GM11168 (cell line): ENCODE measurements around the gene TGFB2.

Experiments used
- in situ Hi-C: fragments of 300-500 bp; cut with MboI; formaldehyde crosslinking; loops from one replicate; pipeline ENCODE4 v1.12.0; 2022; ENCODE audit warnings: low sequenced_read_pairs; ENCODE audit not compliant: unreplicated experiment

TGFB2 gene

DNA sequence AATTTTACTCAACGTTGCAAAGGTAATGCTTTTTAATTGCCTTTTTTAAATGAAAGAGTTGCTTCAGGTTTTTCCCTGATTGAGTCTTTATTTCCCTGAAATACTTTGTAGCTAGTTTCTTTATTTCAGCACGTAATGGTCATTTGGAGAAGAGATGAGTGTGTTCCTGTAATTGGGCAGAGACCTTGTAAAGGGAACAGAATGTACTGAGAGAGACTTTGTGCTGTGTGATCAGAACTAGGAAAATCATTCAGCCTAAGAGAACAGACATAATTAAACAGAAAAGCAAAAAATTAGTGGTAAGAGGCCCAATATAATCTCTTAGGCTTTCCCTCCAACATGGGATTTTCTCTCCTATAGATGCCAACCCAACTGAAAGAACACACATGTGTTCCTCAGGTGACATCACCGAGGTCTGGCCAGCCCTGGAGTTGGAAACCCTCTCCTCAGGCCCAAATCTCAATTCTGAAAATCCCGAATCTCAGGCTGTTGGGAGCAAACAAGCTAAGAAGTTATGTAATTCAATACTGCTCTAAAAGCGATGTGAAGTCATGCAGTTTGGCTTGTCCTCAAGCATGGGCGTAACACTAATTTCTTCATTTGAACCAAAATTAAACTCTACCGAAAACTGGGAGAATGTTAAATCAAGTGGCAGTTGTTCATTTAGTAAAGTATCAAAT lies 102.0 kb downstream of the TGFB2 start:
- in situ Hi-C loops: no loop called here

DNA sequence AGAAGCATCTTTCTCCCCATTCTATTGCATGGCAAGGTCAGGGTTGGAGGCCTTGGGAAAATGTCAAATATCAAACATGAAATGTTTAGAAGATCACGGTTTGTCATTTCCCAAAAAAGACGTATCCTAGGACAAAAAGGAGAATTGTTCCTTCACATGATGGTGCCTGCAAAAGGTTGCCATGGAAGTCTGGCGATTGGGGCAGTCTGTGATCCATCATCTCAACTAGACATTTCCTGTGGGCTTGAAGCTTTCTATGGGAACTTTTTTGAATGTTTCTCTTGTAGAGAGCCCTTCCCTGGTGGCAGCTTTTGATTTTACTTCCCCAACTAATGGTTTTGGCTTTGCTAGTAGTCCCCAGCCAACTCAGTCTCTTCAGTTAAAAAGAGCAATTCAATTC lies 106.3 kb downstream of the TGFB2 start:
- in situ Hi-C loops: no loop called here

DNA sequence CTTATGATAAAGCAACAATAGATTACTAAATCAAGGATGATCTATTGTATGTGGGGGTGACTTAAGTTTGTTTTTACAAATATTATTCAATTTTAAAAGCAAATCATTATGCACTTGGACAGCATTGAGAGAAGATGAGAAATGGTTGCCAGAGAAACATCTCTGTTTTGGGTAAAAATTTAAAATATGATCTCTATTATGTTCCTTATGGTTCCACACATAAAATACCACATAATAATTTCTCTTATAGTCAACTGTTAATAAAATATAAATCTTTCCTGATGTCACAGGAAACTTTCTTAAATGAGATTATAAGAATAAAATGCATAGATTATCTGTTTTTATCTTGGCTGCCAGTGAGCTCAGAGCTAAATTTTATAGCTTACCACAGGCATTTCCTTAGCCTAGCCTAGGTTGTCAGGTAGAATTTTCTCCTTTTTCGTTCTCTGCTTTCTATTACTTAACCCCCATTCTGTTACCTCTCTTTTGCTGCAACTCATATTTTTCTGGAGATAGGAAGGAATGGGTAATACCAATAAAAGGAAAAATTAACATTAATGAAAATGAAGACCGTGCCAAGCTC lies 109.7 kb downstream of the TGFB2 start:
- in situ Hi-C loops: no loop called here

DNA sequence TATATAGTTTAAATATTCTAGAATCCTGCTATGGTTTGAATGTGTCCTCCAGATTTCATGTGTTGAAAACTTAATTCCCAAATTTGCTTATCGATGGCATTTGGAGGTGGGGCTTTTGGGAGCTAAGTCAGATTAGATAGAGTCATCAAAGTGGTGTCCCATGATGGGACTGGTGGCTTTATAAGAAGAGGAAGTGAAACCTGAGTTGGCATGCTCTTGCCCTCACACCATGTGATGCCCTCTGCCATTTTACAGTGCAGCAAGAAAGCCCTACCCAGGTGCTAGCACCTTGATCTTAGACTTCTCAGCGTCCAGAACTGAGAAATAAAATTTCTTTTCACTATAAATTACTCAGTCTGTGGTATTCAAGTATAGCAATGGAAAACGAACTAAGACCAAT lies 111.3 kb downstream of the TGFB2 start:
- in situ Hi-C loops: no loop called here

DNA sequence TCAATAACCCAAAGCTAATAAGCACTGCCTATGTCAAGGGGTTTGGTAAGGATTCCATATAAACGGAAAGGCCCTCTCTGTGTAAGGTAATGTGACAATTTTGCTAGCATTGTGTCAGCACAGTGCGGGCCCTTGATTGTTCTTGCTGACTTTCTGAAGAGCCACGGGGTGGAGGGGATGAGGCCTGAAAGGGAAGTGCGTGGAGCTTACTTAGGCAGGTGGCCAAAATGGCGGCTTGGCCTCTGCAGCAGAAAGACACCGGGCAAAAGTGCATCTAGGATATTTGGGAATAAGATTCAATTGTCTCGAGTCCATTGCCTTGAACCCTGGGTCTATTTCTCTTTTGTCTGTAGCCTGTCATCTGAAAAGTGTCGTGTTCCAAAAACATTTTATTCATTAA lies 114.3 kb downstream of the TGFB2 start:
- in situ Hi-C loops: no loop called here

DNA sequence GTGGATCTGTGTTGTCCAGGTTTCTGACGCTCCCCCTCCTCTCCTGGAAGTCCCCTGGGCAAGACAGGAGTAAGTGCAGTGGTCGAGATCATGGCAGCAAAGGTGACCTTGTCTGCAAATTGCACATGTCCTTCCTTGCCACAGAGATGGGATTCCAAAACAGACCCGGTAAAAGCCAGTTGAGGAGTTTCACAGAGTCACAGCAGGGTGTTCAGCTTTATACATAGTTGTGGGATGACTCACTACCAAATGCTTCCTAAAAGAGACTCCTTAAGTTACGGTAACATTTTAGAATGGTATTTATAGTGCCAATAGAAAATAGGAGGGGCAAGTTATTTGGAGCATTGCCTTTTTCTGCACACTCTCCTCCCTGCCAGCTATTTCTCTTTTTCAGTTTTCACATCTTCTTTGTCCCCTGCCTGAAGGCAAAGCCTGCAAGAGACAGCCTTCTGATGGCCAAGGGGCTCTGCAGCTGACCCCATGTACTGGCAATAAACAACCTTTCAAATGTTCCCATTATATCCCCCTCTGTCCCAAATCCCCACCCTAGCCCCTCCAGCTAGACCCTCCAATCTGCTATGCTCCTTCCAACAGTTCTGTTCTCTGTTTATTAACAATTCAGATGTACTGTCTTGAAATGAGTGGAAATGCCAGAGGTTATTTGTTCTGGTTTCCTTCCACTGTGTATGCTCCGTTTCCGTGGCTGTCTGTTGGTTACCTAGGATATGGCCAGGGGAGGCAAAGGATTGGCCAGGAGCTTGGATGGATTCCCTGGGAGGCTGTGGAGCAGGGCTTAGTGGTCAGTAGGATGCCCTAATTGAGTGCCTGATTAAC lies 115.0 kb downstream of the TGFB2 start:
- in situ Hi-C loops: no loop called here

DNA sequence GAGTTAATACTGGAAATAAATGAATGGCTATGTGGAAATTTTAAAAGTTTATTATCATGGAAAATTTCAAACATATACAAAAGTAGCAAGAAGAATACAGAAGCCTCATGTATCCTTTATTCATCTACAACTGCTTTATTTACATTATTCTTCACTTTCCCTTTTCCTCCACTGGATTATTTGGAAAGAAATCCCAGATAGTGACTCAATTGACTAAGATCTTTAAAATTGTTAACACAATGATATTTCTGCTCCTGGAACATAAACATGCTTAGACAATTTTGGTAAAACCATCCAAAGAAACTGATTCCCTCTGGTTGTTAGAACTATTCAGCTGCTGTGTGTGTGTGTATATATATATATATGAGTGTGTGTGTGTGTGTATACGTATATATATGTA lies 116.2 kb downstream of the TGFB2 start:
- in situ Hi-C loops: no loop called here

DNA sequence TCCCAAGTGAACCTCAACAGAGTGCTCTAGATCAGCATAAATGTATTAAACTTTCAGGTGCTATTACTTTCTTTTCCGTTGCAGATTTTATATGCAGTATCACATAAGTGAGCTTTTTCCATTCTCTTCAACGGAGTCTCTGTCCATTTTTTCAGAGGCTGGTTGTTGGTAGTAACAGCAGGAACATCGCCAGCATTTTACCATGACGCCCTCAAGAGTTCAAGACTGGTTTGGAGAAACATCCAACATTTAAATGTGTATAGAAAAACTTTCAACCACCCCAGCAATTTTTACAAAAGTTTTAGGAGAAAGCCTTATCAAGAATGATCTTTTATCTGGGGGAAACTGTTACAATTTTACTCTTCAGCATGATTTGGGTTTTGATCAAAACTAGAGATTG lies 117.0 kb downstream of the TGFB2 start:
- in situ Hi-C loops: no loop called here

DNA sequence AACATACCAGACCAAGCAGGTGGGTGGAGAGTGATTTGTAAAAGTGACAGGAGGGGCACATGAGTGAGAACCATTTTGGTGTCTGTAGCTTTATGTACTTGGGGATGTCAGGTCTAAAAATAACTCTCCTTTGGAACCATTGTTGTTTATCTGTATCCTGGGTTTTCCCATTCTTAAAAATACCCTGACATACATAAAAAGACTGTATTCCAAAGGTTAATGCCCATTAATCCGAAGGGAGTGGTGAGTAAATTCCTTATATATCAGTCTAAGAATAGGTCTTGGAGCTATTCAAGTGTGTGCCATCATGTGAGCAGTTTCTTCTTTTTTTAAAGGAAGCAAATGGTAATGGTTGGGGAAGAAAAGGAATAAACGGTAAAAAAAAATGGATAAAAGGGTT lies 117.5 kb downstream of the TGFB2 start:
- in situ Hi-C loops: no loop called here

DNA sequence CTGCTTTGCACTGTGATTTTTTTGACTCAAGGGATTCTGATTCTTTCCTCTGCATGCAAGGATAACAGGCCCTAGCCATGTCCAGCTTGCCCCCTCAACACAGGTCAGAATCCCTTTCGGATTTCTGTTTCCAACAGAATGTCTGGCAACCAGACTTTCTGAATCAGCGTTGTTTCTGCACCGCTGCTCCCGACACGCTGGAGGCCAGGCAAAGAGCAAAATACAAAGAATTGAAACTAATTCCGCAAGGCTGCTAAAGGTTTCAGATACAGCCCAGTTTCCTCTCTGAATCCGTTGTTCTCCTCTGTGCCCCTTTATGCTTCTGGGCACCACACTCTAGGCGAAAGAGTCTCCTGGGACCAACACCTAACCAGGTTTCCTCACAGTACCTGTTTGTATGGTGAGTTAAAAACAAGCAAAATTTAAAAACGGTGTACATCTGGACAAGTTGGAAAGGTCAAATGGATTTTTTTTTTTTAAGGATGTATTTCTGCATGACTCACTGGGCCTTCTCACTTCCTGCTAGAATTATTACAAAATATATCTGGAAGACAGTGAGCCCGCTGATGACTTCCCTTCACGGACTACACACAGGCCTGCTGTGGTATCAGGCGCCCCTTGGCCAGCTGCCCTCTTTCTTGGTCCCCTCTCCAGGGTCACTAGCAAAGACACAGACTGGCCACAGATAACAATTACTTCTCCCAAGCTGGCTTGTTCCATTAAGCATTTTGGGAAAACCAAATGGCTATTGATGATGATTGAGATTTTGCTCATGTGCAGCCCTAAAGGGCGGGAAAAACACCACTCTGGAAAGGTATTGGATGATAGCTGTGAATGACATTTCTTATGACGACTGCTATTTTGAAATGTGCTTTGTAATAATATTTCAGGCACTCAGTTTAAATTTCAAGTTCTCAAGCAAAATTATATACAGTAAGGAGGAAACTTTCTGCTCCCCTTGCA lies 118.3 kb downstream of the TGFB2 start:
- in situ Hi-C loops: no loop called here

DNA sequence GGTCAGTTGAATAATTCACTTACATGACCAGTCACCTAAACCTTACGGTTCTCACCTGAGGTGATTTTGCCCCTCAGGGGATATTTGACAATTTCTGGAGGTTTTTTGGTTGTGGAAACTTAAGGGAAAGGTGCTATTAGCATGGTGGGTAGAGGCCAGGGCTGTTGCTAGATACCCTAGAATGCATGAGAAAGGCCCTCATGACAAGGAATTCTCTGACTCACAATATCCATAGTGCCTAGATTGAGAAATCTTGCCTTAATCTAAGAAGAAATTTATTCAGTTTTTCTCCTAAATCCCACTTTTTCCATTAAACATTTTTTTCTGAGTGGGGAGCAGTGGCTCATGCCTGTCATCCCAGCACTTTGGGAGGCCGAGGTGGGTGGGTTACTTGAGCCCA lies 119.7 kb downstream of the TGFB2 start:
- in situ Hi-C loops: no loop called here

DNA sequence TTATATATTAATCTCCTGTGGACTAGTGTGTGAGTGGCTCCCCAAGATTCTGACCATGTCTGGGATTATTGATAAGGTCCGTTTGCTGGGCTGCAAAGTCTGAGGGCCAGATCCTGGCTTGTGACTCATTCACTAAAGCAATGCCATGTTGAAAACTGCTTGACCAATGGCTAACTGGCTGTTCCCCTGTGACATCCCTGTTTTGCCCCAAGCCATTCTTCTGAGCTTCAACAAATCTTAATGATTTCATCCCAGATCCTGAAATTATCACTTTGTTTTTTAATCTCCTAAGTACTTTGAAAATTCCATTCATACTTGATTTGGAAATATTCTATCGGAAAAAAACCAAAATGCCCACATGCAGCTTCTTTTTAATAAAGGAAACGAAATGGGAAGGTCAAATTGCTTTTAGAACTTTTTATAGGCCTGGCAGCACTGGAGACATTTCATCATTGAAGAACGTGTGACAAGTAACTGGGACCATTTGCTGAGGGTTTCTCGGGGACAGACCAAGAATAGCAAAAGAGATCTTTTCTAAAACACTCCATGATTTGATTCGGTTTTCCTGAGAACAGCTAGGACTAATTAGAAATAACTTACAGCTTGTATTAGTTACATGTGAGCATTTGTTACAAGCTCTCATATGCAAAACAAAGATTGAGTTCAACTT lies 121.3 kb downstream of the TGFB2 start:
- in situ Hi-C loops: no loop called here

DNA sequence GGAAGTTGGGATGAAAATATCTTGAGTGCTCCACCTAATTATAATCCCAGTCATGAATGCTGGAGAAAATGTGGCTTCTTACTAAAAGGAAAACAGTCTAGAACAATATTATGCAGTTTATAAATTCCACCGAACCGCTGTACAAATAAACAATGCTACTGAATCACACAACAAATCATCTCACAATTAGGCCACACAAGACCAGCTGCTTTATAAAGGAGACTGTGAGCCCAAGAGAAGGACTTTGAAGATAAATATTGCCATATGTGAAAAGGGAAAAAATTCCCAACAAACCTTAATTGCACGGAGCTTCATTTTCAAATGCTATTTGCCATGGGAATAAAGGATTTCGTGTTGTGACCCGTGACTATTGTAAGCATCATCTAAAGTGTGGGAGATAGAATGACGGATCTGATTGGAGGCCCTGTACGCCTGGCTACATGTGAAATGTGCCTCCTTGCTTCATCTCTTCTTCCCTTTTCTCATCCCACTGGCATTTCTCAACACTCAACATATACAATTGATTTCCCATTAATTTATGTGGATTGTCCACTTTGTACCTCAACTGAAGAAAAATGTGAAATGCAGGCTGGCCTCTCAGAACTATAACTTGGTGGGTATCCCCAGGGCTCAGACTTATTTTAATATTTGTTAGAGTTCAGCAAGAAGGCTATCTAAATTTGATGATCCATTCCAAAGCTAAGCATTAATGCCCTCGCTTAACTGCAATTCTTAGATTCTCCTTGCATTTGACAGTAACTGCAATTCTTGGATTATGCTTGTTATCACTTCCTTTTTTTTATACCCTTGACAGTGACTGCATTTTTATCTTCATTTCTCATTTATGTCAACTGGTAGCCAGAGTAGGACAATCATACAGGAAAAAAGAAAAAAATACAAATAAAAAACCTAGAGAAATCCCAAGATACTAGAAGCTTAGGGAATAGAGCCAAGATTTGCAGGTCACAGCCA lies 122.3 kb downstream of the TGFB2 start:
- in situ Hi-C loops: no loop called here

DNA sequence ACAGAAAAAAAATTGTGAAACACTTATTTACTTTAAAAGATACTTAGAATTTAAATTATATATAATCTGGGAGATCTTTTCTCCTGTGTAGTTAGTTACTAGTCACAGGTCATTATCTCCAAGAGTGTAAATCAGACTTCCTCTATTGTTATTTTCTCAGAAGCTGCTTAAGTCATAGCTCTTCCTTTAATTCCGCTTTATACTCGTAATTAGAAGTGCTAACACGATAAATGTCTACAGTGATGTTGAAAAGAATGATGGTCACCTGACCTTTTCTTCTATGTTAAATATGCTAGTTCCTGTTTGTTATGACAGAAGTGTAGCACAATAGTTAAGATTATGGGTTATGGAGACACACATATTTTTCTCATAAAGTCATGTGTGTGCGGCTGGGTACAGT lies 123.6 kb downstream of the TGFB2 start:
- in situ Hi-C loops: no loop called here

DNA sequence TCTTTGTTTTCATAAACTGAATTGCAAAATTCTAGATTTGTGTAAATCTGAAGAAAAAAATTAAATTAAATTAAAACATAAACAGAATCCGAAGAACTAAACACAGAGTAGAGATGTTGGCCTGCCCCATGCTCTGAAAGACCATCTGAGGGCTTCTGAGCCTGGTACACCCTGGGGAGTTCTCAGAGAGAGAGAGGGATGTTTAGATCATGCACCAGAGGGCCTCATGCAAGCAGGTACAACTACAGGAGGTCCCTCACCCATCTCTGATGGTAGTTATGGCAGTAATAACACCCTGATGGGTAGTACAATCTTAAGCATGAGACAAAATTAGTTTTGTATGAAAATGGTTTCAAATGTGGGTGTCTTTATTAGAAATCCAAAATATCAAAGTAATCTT lies 127.7 kb downstream of the TGFB2 start:
- in situ Hi-C loops: no loop called here

DNA sequence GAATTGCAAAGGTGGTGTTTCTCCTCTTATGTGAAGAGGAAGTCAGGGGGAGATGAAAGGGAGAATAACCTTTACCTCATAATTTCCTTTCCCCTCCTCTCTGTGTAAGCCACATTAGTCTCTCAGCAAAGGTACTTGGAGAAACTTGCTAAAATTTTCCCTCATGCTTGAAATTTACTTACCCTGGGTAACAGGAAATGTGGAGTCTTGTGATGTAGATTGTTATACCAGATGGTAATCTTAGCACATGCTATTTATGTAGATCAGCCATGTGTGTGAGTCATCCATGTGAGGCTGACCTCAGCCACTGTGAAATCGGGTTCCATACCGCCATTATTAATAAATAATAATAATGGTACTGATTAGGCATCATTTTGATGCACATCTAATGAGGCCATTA lies 128.4 kb downstream of the TGFB2 start:
- in situ Hi-C loops: no loop called here

DNA sequence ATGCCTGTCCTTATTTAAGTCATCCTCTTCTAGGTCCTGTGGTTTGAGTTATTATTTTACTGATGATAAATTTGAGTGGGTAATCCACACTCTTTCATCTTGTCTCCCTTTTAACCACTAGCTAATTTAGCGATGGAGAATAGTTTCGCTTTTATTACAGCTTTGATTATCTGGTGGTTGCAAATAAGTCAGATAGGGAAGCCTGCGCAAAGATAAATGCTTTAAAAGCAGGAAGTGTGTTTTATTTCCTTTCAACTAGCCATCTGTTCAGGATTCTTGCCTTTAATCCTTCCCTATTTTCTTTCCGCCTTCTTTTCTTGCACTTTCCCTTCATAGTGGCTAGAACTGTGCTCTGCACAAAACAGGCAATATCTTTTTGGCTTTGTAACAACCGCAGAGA lies 129.0 kb downstream of the TGFB2 start:
- in situ Hi-C loops: no loop called here

DNA sequence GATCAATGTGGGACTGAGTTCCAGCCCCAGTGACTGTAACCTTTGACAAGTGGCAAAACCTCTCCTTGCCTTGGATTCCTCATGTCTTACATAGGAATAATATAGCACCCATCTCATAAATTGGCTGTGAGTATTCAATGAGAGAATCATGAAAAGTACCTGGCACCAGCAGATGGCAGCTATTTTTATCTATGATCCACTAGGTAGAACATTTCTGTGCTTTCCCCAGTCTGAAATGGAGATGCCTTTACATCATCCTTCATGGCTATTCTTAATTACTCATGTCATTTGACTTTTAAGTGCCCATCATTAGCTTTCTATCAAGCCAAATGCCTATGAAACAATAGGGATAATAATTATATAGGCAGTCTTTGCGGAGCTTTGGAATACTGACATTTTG lies 130.1 kb downstream of the TGFB2 start:
- in situ Hi-C loops: no loop called here

DNA sequence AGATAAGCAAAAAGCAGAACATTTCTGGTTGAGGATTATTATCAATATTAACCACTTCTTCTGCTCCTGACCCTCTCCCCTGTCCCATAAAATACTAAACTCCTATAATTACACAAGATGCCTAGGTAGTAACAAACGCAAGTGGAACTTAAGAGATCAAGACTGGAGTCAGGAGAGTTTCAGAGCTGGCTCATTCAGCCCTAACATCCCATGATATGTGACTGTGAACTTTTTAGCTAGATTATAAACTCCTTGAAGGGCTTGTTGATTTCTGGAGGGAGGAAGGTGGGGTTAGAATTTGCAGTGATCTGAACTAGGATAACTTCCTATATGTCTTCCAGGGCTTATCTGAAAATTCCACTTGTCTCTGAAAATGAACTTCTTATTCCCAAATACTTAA lies 130.6 kb downstream of the TGFB2 start:
- in situ Hi-C loops: no loop called here
